Activated T-cell treated with anti-CD3 and anti-CD28 coated beads for 4 hours (primary cell): ENCODE measurements around the gene SEMA5B.

Source experiments
- DNase-seq: peaks from one replicate; pipeline ENCODE4 v3.0.0-alpha.2; 2020

SEMA5B gene

DNA sequence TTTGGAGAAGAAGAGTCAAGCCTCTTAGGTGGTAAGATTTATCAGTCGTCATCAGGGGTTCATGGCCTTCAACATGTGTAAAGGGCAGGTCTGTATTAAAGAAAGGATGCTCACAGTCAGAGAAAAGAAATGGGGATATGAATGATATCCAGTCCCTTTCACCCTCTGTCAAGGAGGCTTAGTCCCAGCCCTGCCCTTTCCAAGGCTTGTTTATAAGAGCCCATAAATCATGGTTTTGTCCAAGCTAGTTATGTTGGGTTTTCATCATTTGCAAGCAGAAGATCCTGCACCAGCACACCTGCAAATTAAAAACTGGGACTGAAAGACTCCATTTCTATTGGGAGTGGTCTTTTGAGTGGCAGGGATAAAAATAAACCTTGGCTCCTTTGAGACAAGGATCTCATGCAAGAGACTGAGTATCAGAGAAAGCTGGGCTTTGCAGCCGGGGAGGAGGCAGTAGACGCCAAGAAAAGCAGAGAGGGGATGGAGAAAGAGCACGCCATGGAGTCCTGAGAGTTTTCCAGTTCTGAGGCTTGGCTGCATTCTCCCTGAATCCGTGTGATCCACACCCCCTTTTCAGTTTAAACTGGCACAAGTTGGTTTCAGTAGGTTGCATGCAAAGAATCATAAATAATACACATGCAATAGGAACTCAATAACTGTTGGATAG, 26.7 kb upstream of the SEMA5B start:
- DNase-seq = no peak

DNA sequence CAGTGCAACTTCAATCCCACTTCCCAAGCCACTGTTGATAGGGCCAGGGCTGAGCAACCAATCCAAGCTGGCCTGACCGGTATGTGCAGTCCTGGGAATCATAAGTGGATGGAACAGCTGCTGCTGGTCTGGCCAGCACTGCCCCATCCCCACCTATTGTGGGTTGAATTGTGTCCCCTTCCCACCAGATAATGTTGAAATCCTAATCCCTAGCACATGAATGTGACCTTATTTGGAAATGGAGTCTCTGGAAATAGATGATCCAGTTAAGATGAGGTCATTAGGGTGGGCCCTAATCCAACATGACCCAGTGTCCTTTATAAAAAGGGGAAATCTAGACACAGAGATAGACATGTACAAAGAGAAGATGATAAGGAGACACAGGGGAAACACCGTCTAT, 25.5 kb upstream of the SEMA5B start:
- DNase-seq = no peak

DNA sequence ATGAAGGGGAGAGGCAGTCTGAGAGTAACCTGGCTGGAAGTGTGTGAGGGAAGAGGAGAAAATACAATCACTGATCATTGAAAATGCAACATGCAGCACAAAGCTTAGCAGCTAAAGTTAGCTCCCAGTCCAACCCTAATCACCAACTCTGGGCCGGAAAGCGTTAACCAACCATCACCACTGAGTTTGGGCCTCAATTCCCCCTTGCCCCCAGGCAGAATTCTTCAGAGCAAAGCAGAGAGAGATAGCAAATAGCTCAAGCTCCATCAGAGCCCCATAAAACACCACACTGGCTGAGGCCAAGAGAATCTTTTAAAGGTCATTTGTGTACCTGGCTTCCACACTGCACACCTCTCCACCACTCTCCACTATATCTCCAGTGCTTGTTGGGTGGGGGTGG, 23.1 kb upstream of the SEMA5B start:
- DNase-seq = no peak

DNA sequence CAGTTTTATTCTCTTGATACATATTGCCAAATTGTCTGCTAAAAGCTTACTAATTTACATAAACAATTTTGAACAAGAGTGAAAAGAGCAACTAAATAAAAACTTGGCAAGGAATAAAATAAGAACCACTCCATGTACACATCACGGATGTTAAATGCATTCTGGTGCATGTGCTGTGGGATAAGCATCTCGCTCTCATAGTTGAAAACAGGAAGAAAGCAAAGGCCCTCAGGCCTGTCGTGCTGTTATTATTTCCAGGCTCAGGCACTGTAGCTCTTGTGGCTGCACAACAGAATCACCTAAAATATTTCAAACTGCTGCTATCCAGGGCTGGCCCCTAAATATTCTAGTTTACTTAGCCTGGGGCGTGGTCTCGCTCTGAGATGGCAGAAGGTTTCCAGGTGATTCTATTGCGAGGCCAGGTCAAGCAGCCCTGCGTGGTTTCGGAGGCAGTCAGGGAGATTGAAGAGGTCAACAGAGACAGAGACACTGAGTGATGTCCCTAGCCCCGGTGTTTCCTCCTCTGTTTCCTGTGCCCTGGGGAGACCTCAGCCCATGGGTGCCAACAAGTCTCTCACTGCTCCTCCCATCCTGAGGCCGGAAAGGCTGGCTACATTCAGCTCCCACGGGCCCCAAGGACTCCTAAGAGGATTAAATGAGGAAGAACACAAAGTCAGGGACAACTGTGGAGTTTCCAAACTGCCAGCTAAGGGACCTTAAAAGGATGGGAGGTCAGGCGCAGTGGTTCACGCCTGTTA, 21.1 kb upstream of the SEMA5B start:
- no peak for DNase-seq

DNA sequence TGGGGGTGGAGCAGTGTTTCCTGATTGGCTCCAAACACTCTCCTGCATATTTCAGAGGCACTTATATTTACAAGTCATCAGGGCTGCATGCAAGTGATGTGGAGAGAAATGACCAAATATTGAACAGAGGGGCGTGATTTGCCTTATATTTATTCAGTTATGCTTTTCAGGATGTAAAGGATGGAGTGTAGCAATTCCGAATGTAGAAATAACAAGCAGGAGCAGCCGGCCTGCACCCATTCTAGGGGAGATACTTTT, 19.4 kb upstream of the SEMA5B start:
- DNase-seq = no peak

DNA sequence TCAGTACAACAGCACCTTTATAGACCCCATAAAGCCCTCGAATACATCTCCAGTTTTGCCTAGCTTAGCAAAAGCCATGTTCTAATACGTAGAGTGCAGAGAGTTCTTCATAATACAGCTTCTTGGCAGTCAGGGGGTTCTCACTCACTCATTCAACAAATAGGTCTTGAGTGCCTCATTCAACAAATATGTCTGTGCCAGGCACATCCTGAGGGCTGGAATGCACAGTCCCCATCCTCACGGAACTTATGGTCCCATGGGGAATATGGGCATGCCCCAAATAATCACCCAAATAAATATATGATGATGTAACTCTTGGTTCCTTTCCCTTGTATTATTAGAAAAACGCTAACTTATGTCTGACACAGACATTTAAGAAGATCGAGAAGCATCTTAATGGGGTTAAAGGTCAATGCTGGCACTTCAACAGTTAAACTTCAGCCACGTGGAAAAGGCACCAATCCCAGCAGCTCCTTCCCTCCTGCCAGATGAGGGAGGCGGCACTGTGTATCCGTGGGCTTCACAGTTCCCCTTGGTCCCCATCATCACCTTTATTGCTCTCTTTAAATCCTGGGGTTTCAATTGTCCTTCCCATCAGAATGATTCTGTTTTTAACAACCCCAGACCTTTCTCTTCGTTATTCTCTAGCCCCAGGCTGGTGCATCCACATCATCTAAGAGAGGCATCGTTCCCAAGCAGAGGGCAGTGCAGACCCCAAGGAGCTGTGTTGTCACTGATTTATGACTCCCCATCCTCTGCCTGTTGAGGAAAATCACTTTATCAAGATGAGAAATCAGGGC, 18.9 kb upstream of the SEMA5B start:
- no peak for DNase-seq

DNA sequence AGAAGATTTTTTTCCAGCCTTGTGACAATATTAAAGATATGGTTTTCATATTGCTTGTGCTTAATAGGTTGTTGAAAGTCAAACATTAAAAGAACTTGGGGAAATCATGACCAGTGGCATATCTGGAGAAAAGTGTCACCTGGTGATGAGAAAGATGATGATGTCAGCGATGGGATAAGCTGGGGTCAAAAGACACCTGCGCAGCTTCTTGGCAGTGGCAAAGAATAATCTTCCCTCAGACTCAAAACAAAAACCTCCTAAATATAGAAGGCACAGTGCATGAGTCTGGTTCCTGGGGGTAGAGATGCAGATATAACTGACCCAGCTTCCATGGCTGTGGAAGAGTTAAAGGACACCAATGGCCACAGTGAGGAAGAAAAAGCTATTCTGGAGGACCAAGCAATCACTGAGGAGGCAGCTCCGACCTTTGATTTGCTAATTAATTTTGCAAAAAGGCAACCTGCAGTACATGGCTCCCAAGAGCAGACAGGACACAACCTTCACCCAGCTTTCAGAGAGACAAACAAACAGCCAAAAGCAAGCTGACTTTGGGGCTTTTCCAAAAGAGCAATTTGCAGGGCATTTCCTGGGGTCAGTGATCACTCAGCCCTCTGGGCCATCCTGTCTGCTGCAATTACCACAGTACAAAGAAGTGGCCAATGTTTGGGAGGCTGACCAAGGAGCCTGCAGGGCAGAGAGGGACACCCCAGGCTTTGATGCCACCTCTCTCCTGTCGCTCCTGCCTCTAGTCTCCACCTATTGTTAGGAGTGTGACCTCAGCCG, 17.6 kb upstream of the SEMA5B start:
- DNase-seq = no peak

DNA sequence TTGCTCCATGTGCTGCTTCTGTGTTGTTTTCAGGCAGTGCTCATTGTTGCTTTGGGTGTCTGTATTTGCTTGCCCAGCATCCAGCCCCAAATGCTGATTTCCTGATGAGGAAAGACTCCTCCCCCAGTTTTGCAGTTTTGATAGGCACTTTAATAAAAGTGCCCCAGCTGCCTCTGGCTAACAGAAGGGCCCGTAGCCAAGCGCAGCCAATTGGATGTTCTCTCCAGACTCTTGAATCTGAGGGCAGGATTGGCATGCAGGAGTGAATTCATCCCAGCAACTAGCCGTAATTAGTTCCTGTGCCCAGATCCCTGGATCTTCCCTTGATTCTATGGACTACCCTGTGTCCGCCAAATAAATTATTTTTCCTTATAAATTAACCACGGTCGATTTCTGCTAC, 14.8 kb upstream of the SEMA5B start:
- no peak for DNase-seq

DNA sequence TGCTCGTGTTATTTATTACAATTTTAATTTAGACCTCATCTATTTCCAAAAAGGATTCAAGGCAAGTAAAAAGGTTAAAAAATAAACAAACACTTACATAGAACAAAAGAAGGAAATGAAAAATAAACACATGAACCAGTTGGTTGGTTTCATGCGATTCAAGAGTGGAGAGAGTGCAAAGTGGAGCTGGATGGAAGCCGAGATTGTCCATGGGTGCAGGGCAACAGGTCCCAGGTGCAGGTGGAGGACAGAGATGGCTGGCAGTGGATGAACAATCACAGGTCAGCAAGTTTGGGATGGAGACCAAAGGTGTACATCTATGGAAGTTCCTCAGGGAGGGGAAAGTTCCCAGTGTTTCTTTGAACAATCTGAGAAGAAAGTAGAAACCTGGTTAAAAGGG, 11.6 kb upstream of the SEMA5B start:
- no peak for DNase-seq

DNA sequence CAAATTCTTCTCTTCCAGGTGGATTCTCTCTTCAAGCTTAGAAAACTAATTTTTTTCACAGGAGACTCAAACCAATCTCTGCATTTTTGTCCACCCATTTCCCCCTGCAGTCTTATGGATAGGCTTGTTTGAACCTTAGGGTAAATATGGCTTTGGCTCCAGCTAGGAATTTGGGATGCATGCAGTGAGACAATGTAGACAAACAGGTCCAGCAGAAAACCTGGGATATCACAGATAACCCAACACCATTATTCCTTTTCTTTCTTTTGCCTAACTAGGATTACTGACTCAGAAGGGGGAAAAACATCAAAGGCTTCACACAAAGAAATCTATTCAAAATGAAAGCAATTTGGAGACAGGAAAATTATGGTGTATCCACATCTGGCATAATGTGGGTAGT, 11.2 kb upstream of the SEMA5B start:
- DNase-seq = no peak

DNA sequence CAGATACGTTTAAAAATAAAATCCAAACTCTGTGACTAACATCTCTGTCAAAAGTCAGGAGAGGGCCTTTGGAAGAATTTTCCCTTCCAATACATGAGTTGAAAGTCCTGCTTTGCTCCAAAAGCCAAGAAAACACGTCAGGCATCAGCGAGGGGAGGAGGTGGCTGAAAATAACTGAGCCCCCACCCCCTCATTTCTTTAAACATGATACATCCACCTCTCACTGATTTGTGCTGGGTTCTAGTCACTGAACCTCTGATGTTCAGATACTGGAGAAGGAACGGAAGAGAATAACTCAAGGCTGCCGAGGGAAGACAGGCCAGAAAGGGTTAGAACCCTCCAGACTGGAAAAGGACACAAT, 9.4 kb upstream of the SEMA5B start:
- no peak for DNase-seq

DNA sequence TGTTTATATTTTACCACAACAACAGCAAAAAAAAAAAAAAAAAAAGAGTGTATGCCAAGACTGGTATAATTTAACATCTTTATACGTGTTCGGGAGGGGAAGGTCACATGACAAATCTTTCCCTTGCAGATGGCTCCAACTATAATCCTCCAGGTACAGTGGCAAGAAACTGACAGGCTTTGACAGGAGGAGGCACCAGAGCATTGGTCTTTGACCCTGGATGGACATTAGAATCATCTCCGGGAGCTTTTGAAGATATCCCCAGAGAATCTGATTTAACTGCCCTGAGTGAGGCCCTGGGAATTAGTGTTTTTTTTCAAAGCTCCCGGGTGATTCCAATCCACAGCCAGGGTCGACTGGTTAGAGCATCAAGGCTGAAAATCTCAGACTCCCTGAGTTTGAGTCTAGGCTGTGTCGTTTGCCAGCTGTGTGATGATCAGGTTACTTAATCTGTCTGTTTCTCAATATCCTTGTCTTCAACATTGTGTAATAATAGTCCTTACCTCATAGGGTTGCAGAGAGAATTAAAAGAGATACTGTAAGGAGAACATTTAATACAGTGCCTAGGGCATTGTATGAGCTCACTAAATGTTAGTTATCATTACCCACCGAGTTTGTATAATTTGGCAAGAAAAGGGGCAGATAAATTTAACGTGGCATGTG, 8.9 kb upstream of the SEMA5B start:
- DNase-seq = no peak

DNA sequence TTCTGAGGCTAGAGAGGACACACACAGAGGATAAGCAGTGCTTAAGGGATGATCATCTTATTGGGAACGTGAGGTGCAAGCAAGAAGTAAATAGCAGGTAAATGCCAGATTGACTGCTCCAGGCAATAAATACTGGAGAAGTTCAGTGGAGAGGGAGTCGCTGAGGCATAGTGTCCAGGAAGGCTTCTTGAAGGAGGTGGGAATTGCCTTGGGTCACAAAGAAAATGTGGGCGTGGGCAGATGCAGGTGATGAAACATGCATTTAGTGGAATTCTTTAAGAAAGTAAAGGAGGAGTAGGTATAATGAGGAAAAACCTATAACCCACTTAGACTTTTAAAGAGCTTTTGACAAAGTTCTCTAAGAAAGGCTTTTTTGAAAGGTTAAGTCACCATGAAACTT, 7.4 kb upstream of the SEMA5B start:
- DNase-seq = no peak

DNA sequence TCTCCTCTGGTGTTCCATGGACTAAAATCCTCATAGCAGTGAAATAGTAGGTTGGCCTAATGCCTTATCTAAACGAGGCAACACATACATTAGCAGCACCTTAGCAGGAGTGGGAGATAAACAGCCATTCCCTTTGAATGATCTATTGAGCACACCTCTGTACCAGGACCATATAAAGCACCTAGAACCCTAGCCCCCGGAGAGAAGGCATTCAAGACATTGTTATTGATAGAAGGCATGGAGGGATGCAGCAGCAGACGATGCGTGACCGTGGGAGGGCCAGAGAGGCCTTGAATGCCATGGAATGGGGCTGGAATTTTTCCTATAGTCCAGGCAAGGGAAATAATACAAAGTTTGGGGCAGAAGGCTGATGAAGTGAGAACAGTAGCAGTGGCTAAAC, 6.6 kb upstream of the SEMA5B start:
- no peak for DNase-seq

DNA sequence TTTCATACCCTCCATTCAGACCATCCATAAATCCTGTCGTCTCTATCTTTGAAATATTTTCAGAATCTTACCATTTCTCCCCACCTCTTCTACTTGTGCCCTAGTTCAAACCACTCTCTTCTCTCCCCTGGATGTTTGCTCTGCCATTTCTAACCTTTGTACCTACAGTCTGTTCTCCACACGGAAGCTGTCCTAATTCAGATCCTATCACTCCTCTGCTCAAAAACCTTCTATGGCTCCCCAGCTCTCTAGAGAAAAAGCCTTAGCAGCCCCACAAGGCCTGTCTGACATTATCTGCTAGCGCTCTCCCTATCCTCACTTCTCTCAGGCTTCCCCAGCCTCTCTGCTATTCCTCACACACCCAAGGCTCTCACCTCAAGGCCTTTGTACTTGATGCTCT, 4.5 kb upstream of the SEMA5B start:
- DNase-seq = no peak

DNA sequence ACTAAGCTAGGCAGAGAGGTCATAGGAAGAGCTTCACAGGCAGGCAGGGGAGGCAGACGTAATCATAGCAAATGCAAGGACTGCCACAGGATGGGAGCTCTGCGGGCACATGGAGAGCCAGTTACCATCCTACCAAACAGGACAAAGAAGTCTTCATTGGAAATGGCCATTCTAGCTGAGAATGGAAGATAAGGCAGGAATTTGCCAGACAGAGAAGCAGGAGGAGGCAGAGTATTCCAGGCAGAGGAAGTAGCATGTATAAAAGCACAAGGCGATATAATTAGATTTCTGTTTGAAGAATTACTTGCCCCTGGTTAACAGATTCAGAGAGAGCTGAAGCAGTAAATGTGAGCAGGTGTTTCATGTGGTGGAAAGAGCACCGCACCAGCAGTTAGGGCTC, 3.5 kb upstream of the SEMA5B start:
- DNase-seq = no peak

DNA sequence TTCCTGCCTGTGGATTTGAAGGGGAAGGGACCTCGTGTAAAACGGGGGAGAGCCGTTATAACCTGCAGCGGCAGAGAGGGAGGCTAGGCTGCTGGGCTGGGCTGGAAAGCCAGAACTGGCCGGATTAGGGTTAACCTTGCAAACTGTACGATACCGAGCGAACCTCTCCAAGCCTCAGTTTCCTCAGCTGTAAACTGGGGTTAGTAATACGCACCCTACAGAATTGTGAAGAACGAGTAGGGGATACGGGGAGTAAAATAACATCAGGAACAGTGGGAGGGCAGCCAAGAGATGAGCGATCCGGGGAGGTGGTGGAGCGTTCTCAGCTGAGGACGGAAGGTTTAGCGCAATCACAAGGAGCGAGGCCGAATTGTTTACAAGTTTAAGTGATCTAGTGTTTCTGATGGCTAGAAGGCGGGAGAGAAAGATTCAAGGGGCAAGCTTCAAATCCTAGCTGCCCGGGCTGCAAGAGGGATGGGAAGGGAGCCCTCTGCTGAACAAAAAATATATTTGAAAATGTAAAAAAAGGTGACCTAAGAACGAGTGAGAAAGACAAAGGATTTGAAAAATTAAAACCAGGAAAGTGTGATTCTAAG, 768 bp upstream of the SEMA5B start:
- DNase-seq = no peak

DNA sequence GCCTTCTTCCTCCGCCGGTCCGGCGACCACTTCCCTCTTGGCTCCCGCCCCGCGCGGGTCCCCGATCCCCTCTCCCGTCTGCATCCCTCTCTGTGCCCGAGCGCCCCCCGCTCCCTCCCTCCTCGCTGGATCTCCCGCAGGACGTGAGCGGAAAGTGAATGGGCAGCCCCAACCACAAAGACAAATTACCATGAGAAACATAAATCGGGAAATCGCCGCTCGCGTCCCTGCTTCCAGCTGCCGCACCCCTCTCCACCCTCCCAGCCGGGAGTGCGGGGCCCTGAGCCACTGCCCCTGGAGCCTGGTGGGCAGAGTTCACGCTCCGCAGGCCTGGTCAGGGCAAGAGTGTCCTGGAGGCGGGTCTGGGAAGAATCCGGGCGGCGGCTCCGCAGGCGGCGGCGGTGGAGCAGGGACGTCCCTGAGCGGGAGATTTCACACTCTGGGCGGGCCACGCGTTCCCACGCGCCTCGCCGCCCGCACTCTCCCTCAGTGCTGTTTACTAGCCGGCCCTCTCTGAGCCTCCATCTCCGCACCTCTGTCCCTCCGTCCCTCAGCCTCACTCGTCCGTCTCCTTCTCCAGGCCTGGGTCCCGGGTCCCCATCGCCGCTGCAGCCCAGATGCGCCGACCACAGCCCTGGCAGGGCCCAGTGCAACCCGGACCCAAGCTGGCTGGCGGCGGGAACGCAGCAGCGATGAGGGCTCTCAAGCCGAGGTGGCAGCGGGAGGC, 835 bp downstream of the SEMA5B start:
- no peak for DNase-seq

DNA sequence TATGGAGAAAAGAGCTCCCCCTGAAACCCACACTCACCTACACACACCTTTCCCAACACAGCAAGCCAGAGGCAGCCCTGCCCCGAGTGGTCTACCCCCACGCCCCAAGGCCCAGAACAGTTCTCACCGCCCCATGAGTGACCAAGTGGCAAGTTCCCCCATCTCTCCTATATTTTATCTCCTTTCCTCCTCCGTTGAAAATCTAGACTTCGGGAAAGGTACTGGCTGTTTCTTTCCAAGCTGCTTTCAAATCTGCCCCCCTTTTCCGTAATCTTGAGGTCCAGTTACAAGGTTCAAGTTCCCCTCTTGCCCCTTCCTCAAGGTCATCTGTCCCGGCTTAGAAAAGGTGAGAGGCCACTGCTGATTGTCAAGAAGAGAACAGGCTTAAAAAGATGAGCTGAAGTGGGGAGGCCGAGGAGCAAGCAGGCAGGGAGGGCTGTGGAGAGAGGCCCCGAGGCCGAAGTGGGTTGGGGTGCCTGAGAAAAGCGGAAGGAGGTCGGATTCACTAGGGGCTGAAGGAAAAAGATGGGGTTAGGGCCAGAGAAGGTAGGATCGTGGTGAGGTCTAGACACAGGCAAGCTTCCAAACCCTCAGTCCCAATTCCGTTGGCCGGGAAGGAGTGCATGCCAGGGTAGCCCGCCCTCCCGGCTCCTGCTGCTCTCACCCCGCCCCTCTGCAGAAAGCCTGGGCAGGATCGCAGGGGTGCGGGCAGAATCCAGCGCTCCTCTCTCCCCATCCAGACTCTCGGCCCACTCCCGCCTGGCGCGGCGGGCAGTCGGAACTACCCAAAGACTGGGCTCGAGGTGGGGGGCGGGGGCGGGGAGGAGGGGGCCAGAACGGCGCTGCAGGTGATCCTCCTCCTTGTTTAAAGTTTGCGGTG, 1.7 kb downstream of the SEMA5B start:
- no peak for DNase-seq

DNA sequence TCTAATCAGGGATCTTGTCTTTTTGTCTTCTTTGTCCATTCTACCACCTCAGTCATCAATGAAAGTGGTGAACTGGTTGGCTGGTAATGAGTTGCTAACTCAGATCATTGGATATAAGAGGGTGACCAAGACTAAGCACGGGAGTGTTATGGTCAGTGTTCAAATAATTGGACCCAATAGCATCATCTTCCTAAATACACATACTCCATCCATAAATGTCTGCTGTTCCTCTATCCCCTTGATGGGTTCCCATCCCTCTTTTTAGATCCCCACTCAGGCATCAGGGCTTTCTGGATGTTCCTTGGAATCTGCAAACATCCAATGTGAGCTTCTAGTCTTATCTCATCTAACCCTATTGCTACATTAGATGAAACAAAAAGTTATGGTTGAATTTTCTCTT, 3.5 kb downstream of the SEMA5B start:
- no peak for DNase-seq

DNA sequence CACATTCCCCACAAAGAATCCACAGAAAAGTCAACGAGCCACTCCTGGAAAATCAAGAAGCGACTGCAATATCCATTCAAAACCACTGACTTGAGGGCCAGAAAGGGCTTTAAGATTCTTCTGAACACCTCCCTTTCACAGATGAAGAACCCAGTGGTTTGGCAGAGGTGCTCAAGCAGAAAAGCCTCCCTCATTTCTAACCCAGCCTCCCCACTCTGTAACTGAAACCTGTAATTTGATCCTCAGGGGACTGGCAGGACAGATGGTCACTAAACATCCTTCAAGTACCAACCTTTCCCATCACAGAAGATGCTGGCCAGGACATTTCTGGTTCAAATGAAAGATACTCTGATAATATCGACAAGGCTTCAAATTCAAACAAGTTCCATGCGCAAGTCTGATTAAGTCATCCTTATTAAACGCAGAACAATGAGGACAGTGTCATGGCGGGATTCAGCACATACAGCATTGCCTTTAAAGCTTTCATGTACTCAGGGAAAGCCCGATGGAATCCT, 5.5 kb downstream of the SEMA5B start:
- no peak for DNase-seq
